SK-N-SH (cell line): ENCODE data around the gene S100A4. TPM values are rescaled to one million over a fixed set of nuclear protein-coding genes. Genes with fewer than 3 reads are reported as not detected.

Source experiments
- CTCF ChIA-PET: fragments of 300-600, 350-600 bp; formaldehyde crosslinking; extraction: SDS; loops from one replicate; lab custom pipeline; 2021; lab: Yijun Ruan, JAX
- POLR2A ChIA-PET: fragments of 350-600 bp; sonication (Branson Sonifier 250); formaldehyde crosslinking; extraction: SDS; loops from one replicate; lab custom pipeline; 2020; ENCODE audit warnings: antibody characterized with exemption, inconsistent platforms; lab: Yijun Ruan, JAX
- DNase-seq: peaks from one replicate; pipeline ENCODE4 v3.0.0; 2012
- H2AFZ ChIP-seq: fragments of 200-600 bp; sonication (generic); 2 replicates; pipeline ENCODE4 v1.8.1; 2016; ENCODE audit warnings: antibody characterized with exemption, mild to moderate bottlenecking, low read depth
- H3F3A ChIP-seq: fragments of 200-600 bp; sonication (generic); replicated peaks from 2 replicates; pipeline ENCODE3; 2016; ENCODE audit warnings: antibody characterized with exemption, mild to moderate bottlenecking; ENCODE audit not compliant: insufficient read depth
- H3K27ac ChIP-seq, 2 experiments: fragments of 200-500 bp in 1 of 2; fragments of 200-600 bp in 1 of 2; sonication (Bioruptor generic) in 1 of 2; sonication (generic), shearing (Covaris generic) in 1 of 2; 2 replicates each; pipeline versions ENCODE4 v1.5.1 to v1.6.1; 2014 to 2016; ENCODE audit warnings: low read depth in 2 of 2, inconsistent platforms in 1 of 2, low read length in 1 of 2, mild to moderate bottlenecking in 1 of 2, mixed read lengths in 1 of 2
- H3K27me3 ChIP-seq: fragments of 200-600 bp; sonication (generic), shearing (Covaris generic); 2 replicates; pipeline ENCODE4 v1.6.1; 2016; ENCODE audit warnings: mixed run types; ENCODE audit not compliant: insufficient read depth
- H3K36me3 ChIP-seq, 2 experiments: fragments of 200-500 bp in 1 of 2; fragments of 200-600 bp in 1 of 2; sonication (Bioruptor generic) in 1 of 2; sonication (generic) in 1 of 2; replicated peaks in 1 of 2; 2 replicates each; pipeline versions ENCODE3 to v1.5.1; 2014 to 2016; ENCODE audit warnings: low read length in 1 of 2, mild to moderate bottlenecking in 1 of 2; ENCODE audit not compliant: insufficient read depth in 2 of 2, control insufficient read depth in 1 of 2
- H3K4me1 ChIP-seq, 2 experiments: fragments of 200-500 bp in 1 of 2; fragments of 200-600 bp in 1 of 2; sonication (Bioruptor generic) in 1 of 2; sonication (generic), shearing (Covaris generic) in 1 of 2; 2 replicates each; pipeline versions ENCODE4 v1.5.1 to v1.6.1; 2014 to 2016; ENCODE audit warnings: low read depth in 1 of 2, low read length in 1 of 2, mixed run types in 1 of 2; ENCODE audit not compliant: insufficient read depth in 2 of 2, control insufficient read depth in 1 of 2
- H3K4me2 ChIP-seq: fragments of 200-600 bp; sonication (generic), shearing (Covaris generic); 2 replicates; pipeline ENCODE4 v1.6.1; 2017; ENCODE audit warnings: mixed run types
- H3K4me3 ChIP-seq, 2 experiments: fragments of 200-500 bp in 1 of 2; fragments of 200-600 bp in 1 of 2; sonication (Bioruptor generic) in 1 of 2; sonication (generic), shearing (Covaris generic) in 1 of 2; 2 replicates each; pipeline versions ENCODE4 v1.5.1 to v1.8.1; 2014 to 2016; ENCODE audit warnings: low read depth in 2 of 2, inconsistent platforms in 1 of 2, low read length in 1 of 2, mild to moderate bottlenecking in 1 of 2, mixed read lengths in 1 of 2, moderate library complexity in 1 of 2
- H3K79me2 ChIP-seq: fragments of 200-600 bp; sonication (generic); 2 replicates; pipeline ENCODE4 v1.8.1; 2017; ENCODE audit warnings: mild to moderate bottlenecking; ENCODE audit not compliant: insufficient read depth
- H3K9ac ChIP-seq: fragments of 200-600 bp; sonication (generic); 2 replicates; pipeline ENCODE4 v1.6.1; 2017; ENCODE audit warnings: mixed run types
- H3K9me2 ChIP-seq: fragments of 200-600 bp; sonication (generic); 2 replicates; pipeline ENCODE4 v1.6.1; 2017; ENCODE audit warnings: mixed run types
- H3K9me3 ChIP-seq: fragments of 200-600 bp; sonication (generic); 2 replicates; pipeline ENCODE4 v1.6.1; 2017; ENCODE audit warnings: mixed run types, mild to moderate bottlenecking, moderate library complexity
- H4K20me1 ChIP-seq: fragments of 200-600 bp; sonication (generic); 2 replicates; pipeline ENCODE4 v1.6.1; 2017; ENCODE audit warnings: mild to moderate bottlenecking, mixed run types; ENCODE audit not compliant: insufficient read depth
- CHD2 ChIP-seq: fragments of 150-350 bp; IDR thresholded peaks from 2 replicates; pipeline ENCODE4 v1.6.1; 2018; ENCODE audit warnings: low read length; ENCODE audit not compliant: partially characterized antibody
- ELF1 ChIP-seq: IDR thresholded peaks from 2 replicates; pipeline ENCODE4 v1.4.0; 2012
- EP300 ChIP-seq, 2 experiments: IDR thresholded peaks; 2 replicates each; pipeline versions ENCODE4 v1.4.0 to v1.6.1; 2012; ENCODE audit warnings: borderline replicate concordance in 1 of 2, low read depth in 1 of 2, low read length in 1 of 2
- FOXJ3 ChIP-seq: sonication (generic); formaldehyde crosslinking; IDR thresholded peaks from 2 replicates; pipeline ENCODE4 v1.5.1; 2020; ENCODE audit warnings: mild to moderate bottlenecking, missing genetic modification reagents
- GABPA ChIP-seq: IDR thresholded peaks from 2 replicates; pipeline ENCODE4 v1.4.0; 2012; ENCODE audit warnings: low read depth, mild to moderate bottlenecking
- GATA2 ChIP-seq: sonication (generic); formaldehyde crosslinking; IDR thresholded peaks from 2 replicates; pipeline ENCODE4 v1.5.0; 2020; ENCODE audit warnings: mild to moderate bottlenecking, missing genetic modification reagents
- MEF2A ChIP-seq: IDR thresholded peaks from 2 replicates; pipeline ENCODE4 v1.4.0; 2012; ENCODE audit warnings: low read depth, borderline replicate concordance
- MXI1 ChIP-seq: IDR thresholded peaks from 2 replicates; pipeline ENCODE4 v1.6.1; 2012; ENCODE audit warnings: mild to moderate bottlenecking, low read depth, low read length, improper control_type of control experiment
- NFIC ChIP-seq: IDR thresholded peaks from 2 replicates; pipeline ENCODE4 v1.4.0; 2012; ENCODE audit warnings: borderline replicate concordance
- NRF1 ChIP-seq: IDR thresholded peaks from 2 replicates; pipeline ENCODE4 v1.6.1; 2012; ENCODE audit warnings: low read depth, mild to moderate bottlenecking, low read length
- PBX3 ChIP-seq: IDR thresholded peaks from 2 replicates; pipeline ENCODE4; 2012
- POLR2AphosphoS5 ChIP-seq: IDR thresholded peaks from 2 replicates; pipeline ENCODE4 v1.6.1; 2012; ENCODE audit warnings: low read depth, low read length
- RCOR1 ChIP-seq: fragments of 150-350 bp; IDR thresholded peaks from 2 replicates; pipeline ENCODE4 v1.6.1; 2017; ENCODE audit warnings: antibody characterized with exemption, low read length
- RXRA ChIP-seq: IDR thresholded peaks from 2 replicates; pipeline ENCODE4 v1.4.0; 2012; ENCODE audit warnings: low read depth, mild to moderate bottlenecking, borderline replicate concordance
- SIN3A ChIP-seq: IDR thresholded peaks from 2 replicates; pipeline ENCODE4 v1.6.1; 2012; ENCODE audit warnings: low read depth, mild to moderate bottlenecking, low read length, moderate library complexity, borderline replicate concordance
- TAF1 ChIP-seq: IDR thresholded peaks from 2 replicates; pipeline ENCODE4 v1.6.1; 2012; ENCODE audit warnings: low read depth, mild to moderate bottlenecking, low read length, moderate library complexity, borderline replicate concordance
- TCF12 ChIP-seq: IDR thresholded peaks from 2 replicates; pipeline ENCODE4 v1.4.0; 2012
- YY1 ChIP-seq: IDR thresholded peaks from 2 replicates; pipeline ENCODE4 v1.4.0; 2012; ENCODE audit warnings: low read depth, mild to moderate bottlenecking
- ZBTB33 ChIP-seq: IDR thresholded peaks from 2 replicates; pipeline ENCODE4 v1.4.0; 2012; ENCODE audit warnings: low read depth, borderline replicate concordance
- WGBS: methylation state at CpG from one replicate; pipeline ENCODE4 v1.1.6; 2017; ENCODE audit warnings: low lambda C conversion rate; 5-methylcytosine and 5-hydroxymethylcytosine counted together
- polyA plus RNA-seq, 3 experiments: library from polyadenylated mRNA; depleted of rRNA; stranded (reverse); fragments of >200 nt; gene quantifications; 2 replicates each; pipeline ENCODE4 v1.2.3, GENCODE V29; 2012
- TF ChIP-seq, protein P1 (sequence below): fragments of 150-350 bp; IDR thresholded peaks from 2 replicates; pipeline ENCODE4 v1.6.1; 2017; ENCODE audit warnings: antibody characterized with exemption, low read length, low read depth, borderline replicate concordance
- TF ChIP-seq, protein P2 (sequence below): IDR thresholded peaks from 2 replicates; pipeline ENCODE4 v1.4.0; 2012; ENCODE audit warnings: low read depth

S100A4 gene
- polyA plus RNA-seq, 1 of the 3 experiments (the other 2 are of a cell fraction), result 25.4 TPM

- Histone ChIP-seq H3K36me3 (peaks cover 4 to 17% of the 10 kb centered on the region in 2 experiments), H3K27me3 (no peaks in the 10 kb centered on the region), H2AFZ (no peak overlapping the region), H3K9me2 (no peaks in the 10 kb centered on the region), H3K4me1 (peaks cover 24 to 38% of the 10 kb centered on the region in 2 experiments; a peak in 3 of 4 replicates), H3K27ac (peak overlapping the region; percentile 11 to 87; a peak in 3 of 4 replicates), H3K9me3 (no peaks in the 10 kb centered on the region), H3K4me3 (peak overlapping the region; percentile 70 to 79; a peak in 3 of 4 replicates), H3K4me2 (peak overlapping the region; percentile 95), H3K79me2 (peaks cover 30% of the 10 kb centered on the region), H3F3A (peaks cover 57% of the 10 kb centered on the region), H4K20me1 (peaks cover 4% of the 10 kb centered on the region; the same call in 1 of the 2 replicates), H3K9ac (peak overlapping the region; percentile 98)
- ChIA-PET POLR2A (interaction anchor here (1.3 to 2.0 kb wide), 2 partner anchors 9 to 12 kb away, joined by 4 to 8 read pairs; no protein-coding TSS in a partner anchor), CTCF (interaction anchor here (0.6 to 8.4 kb wide), 6 partner anchors 23 to 39 kb away, joined by 3 to 45 read pairs (median 8); no protein-coding TSS in a partner anchor)
- TF ChIP-seq CHD2, result no peak
- TF ChIP-seq, protein P1, sequence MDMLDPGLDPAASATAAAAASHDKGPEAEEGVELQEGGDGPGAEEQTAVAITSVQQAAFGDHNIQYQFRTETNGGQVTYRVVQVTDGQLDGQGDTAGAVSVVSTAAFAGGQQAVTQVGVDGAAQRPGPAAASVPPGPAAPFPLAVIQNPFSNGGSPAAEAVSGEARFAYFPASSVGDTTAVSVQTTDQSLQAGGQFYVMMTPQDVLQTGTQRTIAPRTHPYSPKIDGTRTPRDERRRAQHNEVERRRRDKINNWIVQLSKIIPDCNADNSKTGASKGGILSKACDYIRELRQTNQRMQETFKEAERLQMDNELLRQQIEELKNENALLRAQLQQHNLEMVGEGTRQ, result no peak
- no peak for TF ChIP-seq NRF1
- no peak for TF ChIP-seq ELF1
- TF ChIP-seq YY1, result no peak
- no peak for TF ChIP-seq GABPA
- TF ChIP-seq EP300 (IDR thresholded peaks at IDR 0.05; ENCODE audit: borderline replicate concordance in 1 of 2, low read depth in 1 of 2, low read length in 1 of 2), result no peak
- TF ChIP-seq RCOR1, result no peak
- no peak for TF ChIP-seq MEF2A
- 74% methylated on average over 7 of the region's 7 CpGs for WGBS
- DNase-seq, result no peak
Measured at GRCh38 chr1:153534226-153534924, 11.2 kb downstream of the S100A4 start.

DNA sequence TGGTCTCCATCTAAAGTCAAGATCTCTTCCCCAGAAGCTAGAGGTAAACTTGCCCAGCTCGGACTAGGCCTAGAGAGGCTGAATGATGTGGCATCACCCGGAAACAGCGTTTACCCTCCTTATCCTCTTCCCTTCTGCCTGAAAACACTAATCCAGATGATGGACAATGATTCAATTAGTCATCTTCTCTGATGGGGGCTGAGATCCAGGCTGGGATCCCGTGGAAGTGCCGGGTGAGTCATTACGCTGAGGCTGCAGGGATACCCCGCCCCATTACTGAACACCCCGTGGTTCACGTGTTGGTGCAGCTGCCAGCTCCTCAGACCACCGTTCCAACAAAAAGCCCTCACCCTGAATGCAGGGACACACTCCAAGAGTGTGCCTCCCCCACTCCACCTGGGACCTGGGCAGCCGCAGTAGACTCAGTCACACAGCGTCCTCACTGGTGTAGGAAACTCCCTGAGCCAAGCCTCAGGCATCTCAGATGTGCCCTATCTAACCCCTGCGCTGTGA lies 11.9 kb downstream of the S100A4 start:
- POLR2A ChIA-PET, result no interaction called here
- no peak for DNase-seq
- H4K20me1 ChIP-seq, result peaks cover 4% of the 10 kb centered on the region; the same call in 1 of the 2 replicates
- peak overlapping the region; percentile 95 for H3K4me2 ChIP-seq
- H3K79me2 ChIP-seq, result peaks cover 30% of the 10 kb centered on the region
- H3K9ac ChIP-seq, result peak overlapping the region; percentile 98
- peak overlapping the region; percentile 70 to 79; a peak in 3 of 4 replicates for H3K4me3 ChIP-seq
- no peaks in the 10 kb centered on the region for H3K9me2 ChIP-seq
- peak overlapping the region; percentile 11 to 87; a peak in 3 of 4 replicates for H3K27ac ChIP-seq
- H2AFZ ChIP-seq, result no peak overlapping the region
- H3F3A ChIP-seq, result peaks cover 58% of the 10 kb centered on the region
- H3K4me1 ChIP-seq, result peaks cover 24 to 38% of the 10 kb centered on the region in 2 experiments; a peak in 3 of 4 replicates
- 30% methylated on average over 11 of the region's 13 CpGs for WGBS
- peaks cover 4 to 17% of the 10 kb centered on the region in 2 experiments for H3K36me3 ChIP-seq
- H3K27me3 ChIP-seq, result no peaks in the 10 kb centered on the region
- CTCF ChIA-PET, result interaction anchor here (1.1 to 8.4 kb wide), 6 partner anchors 9 to 39 kb away, joined by 4 to 45 read pairs (median 6); no protein-coding TSS in a partner anchor
- no peaks in the 10 kb centered on the region for H3K9me3 ChIP-seq
- TF ChIP-seq GATA2 (CRISPR knock-in tag) (no peak), TAF1 (no peak), FOXJ3 (CRISPR knock-in tag) (no peak), NFIC (peak; percentile 69), ELF1 (peak; percentile 37), RXRA (peak; percentile 58; the same call in 1 of the 2 replicates), PBX3 (peak; percentile 96), GABPA (peak; percentile 51), ZBTB33 (peak; percentile 75; the same call in 1 of the 2 replicates), TCF12 (peak; percentile 80), SIN3A (0 out of 2 replicates have a peak, but pooled peaks have one; percentile 70), POLR2AphosphoS5 (peak; percentile 80), RCOR1 (no peak), MXI1 (no peak)
- TF ChIP-seq, protein P2, sequence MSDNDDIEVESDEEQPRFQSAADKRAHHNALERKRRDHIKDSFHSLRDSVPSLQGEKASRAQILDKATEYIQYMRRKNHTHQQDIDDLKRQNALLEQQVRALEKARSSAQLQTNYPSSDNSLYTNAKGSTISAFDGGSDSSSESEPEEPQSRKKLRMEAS, result peak; percentile 92
- TF ChIP-seq, protein P1, result no peak
